Activated CD8-positive, alpha-beta T cell treated with anti-CD3 and anti-CD28 coated beads for 36 hours (primary cell): ENCODE measurements around the gene INSL3. TPM values are rescaled to one million over a fixed set of nuclear protein-coding genes. Genes with fewer than 3 reads are reported as not detected.

Experiments
- ATAC-seq: fragments of 200-7000 bp; cut with Tn5 transposase; one replicate; pipeline ENCODE4 v1.10.0; 2021; ENCODE audit warnings: mild to moderate bottlenecking, moderate library complexity
- CTCF ChIA-PET: fragments of 350-600 bp; sonication (Branson Sonifier 250); formaldehyde crosslinking; loops from one replicate; lab custom pipeline; 2021; ENCODE audit warnings: antibody characterized with exemption; lab: Charles Lee
- POLR2A ChIA-PET: fragments of 350-600 bp; sonication (Branson Sonifier 250); formaldehyde crosslinking; loops from one replicate; lab custom pipeline; 2021; ENCODE audit warnings: antibody characterized with exemption; lab: Charles Lee
- DNase-seq: peaks from one replicate; pipeline ENCODE4 v3.0.0-alpha.2; 2020
- H3K27ac Mint-ChIP-seq: one replicate; pipeline ENCODE4 v1.8.0; 2021; ENCODE audit warnings: mild to moderate bottlenecking, mixed read lengths
- H3K27me3 Mint-ChIP-seq: one replicate; pipeline ENCODE4 v1.8.0; 2021; ENCODE audit warnings: mixed read lengths
- H3K36me3 Mint-ChIP-seq: one replicate; pipeline ENCODE4 v1.8.0; 2021; ENCODE audit warnings: low read depth, mixed read lengths
- H3K4me1 Mint-ChIP-seq: one replicate; pipeline ENCODE4 v1.8.0; 2021; ENCODE audit warnings: low read depth, mixed read lengths
- H3K4me3 Mint-ChIP-seq: one replicate; pipeline ENCODE4 v1.8.0; 2021; ENCODE audit warnings: mild to moderate bottlenecking, moderate library complexity, mixed read lengths
- H3K9me3 Mint-ChIP-seq: one replicate; pipeline ENCODE4 v1.8.0; 2021; ENCODE audit warnings: mixed read lengths
- CTCF ChIP-seq: fragments of 200-600 bp; IDR thresholded peaks from one replicate; pipeline ENCODE4 v1.8.0; 2022; ENCODE audit warnings: antibody characterized with exemption, mild to moderate bottlenecking
- intact Hi-C: fragments of 100-400 bp; cut with micrococcal nuclease; formaldehyde crosslinking; loops from one replicate; pipeline ENCODE4 v1.10.0; 2022
- total RNA-seq, 2 experiments: library from RNA; stranded (reverse); gene quantifications; one replicate each; pipeline ENCODE4 v1.2.3, GENCODE V29; 2021

INSL3 gene
- total RNA-seq, 2 experiments from 2014 or later: 5.9 to 6.9 TPM

- DNase-seq: no peak
- Mint-ChIP-seq H3K27ac (no peak within 1 kb of the TSS), H3K4me1 (peaks cover 46% of the 10 kb centered on the region), H3K9me3 (no peaks in the 10 kb centered on the region), H3K36me3 (no peaks in the 10 kb centered on the region), H3K27me3 (peaks cover 4% of the 10 kb centered on the region), H3K4me3 (peak within 1 kb of the TSS; percentile 41)
- TF ChIP-seq CTCF: no peak
- intact Hi-C loops: loop anchor here (10.0 kb wide), 1 partner anchor 60 kb away; the partner anchor contains the start of gene RPL18A
- CTCF ChIA-PET: interaction anchor here (0.8 to 2.2 kb wide), 4 partner anchors 57 to 138 kb away, joined by 3 to 16 read pairs (median 5); partner anchors contain the start of gene CCDC124
- ATAC-seq: no peak
- POLR2A ChIA-PET: interaction anchor here (1.0 kb wide), 1 partner anchor 11 kb away, joined by 3 read pairs; no protein-coding TSS in a partner anchor
Measured at GRCh38 chr19:17794731-17795494, 26.4 kb downstream of the INSL3 start, which contains the start of gene B3GNT3. B3GNT3 (plus strand) TSS chr19:17795138; CDS start chr19:17807808, 12,670 bp downstream.

GRCh38 chr19:17794412-17794730 lies 26.9 kb downstream of the INSL3 start:
- no peak for ATAC-seq
- Mint-ChIP-seq H3K4me3 (peak overlapping the region; percentile 32), H3K9me3 (no peaks in the 10 kb centered on the region), H3K36me3 (no peaks in the 10 kb centered on the region), H3K4me1 (peaks cover 46% of the 10 kb centered on the region), H3K27me3 (peaks cover 4% of the 10 kb centered on the region), H3K27ac (no peak overlapping the region)
- intact Hi-C loops: loop anchor here (10.0 kb wide), 1 partner anchor 60 kb away; the partner anchor contains the start of gene RPL18A
- CTCF ChIA-PET: interaction anchor here (0.8 to 2.2 kb wide), 3 partner anchors 61 to 139 kb away, joined by 3 to 16 read pairs (median 6); partner anchors contain the start of gene CCDC124
- TF ChIP-seq CTCF: no peak
- no peak for DNase-seq
- POLR2A ChIA-PET: interaction anchor here (1.0 kb wide), 1 partner anchor 11 kb away, joined by 3 read pairs; no protein-coding TSS in a partner anchor

- Mint-ChIP-seq H3K9me3 (no peaks in the 10 kb centered on the region), H3K4me3 (no peak overlapping the region), H3K36me3 (peaks cover 6% of the 10 kb centered on the region), H3K27ac (no peak overlapping the region), H3K4me1 (peaks cover 21% of the 10 kb centered on the region), H3K27me3 (peaks cover 4% of the 10 kb centered on the region)
- no peak for DNase-seq
- TF ChIP-seq CTCF: no peak
- ATAC-seq: no peak
- ChIA-PET CTCF (interaction anchor here (1.2 to 3.5 kb wide), 2 partner anchors 64 to 81 kb away, joined by 3 to 12 read pairs; no protein-coding TSS in a partner anchor), POLR2A (interaction anchor here (1.2 to 1.5 kb wide), 3 partner anchors 33 to 185 kb away, joined by 3 to 4 read pairs (median 3); partner anchors contain the start of gene JAK3)
- intact Hi-C loops: loop anchor here (10.0 kb wide), 1 partner anchor 65 kb away; the partner anchor contains the start of gene RPL18A
Measured at GRCh38 chr19:17790059-17790780, 31.1 kb downstream of the INSL3 start.

GRCh38 chr19:17788632-17789031 lies 32.7 kb downstream of the INSL3 start:
- POLR2A ChIA-PET: interaction anchor here (0.7 kb wide), 1 partner anchor 27 kb away, joined by 3 read pairs; no protein-coding TSS in a partner anchor
- DNase-seq (no peak), ATAC-seq (no peak)
- CTCF ChIA-PET: interaction anchor here (3.5 kb wide), 1 partner anchor 66 kb away, joined by 12 read pairs; no protein-coding TSS in a partner anchor
- intact Hi-C loops: no loop called here
- no peaks in the 10 kb centered on the region for H3K27me3 Mint-ChIP-seq
- no peaks in the 10 kb centered on the region for H3K9me3 Mint-ChIP-seq
- H3K4me3 Mint-ChIP-seq: no peak overlapping the region
- H3K27ac Mint-ChIP-seq: peak overlapping the region; percentile 7
- peaks cover 16% of the 10 kb centered on the region for H3K36me3 Mint-ChIP-seq
- H3K4me1 Mint-ChIP-seq: peaks cover 14% of the 10 kb centered on the region
- TF ChIP-seq CTCF: no peak
